SK-N-MC (cell line): ENCODE measurements around the gene C1orf56.

Experiments
- DNase-seq: peaks from one replicate; pipeline ENCODE4 v3.0.0-alpha.2; 2011; ENCODE audit warnings: low read depth, low spot score
- H3K27ac ChIP-seq: fragments of 200-600 bp; sonication (generic); 2 replicates; pipeline ENCODE4 v1.5.1; 2016; ENCODE audit warnings: mixed run types
- H3K36me3 ChIP-seq: fragments of 200-600 bp; sonication (generic); 2 replicates; pipeline ENCODE4 v1.6.1; 2017; ENCODE audit warnings: antibody characterized with exemption, low read length, mixed read lengths; ENCODE audit not compliant: insufficient read depth
- H3K4me3 ChIP-seq: fragments of 200-600 bp; sonication (generic); 2 replicates; pipeline ENCODE4 v1.5.1; 2016
- H3K9ac ChIP-seq: fragments of 200-600 bp; sonication (generic); 2 replicates; pipeline ENCODE4 v1.8.0; 2017; ENCODE audit warnings: mixed run types, mixed read lengths; ENCODE audit not compliant: insufficient read length
- H3K9me3 ChIP-seq: fragments of 200-600 bp; sonication (generic); 2 replicates; pipeline ENCODE4 v1.6.1; 2017; ENCODE audit warnings: low read depth, mild to moderate bottlenecking, antibody characterized with exemption, low read length, moderate library complexity, mixed read lengths
- EZH2 ChIP-seq: fragments of 200-600 bp; sonication (generic); IDR thresholded peaks from one replicate; pipeline ENCODE4 v1.6.1; 2017; ENCODE audit warnings: antibody characterized with exemption
- FOXP2 ChIP-seq: optimal IDR thresholded peaks from 2 replicates; pipeline ENCODE3; 2011; ENCODE audit warnings: mild to moderate bottlenecking, moderate library complexity; ENCODE audit not compliant: insufficient read depth; ENCODE audit errors: extremely low read length, control extremely low read depth
- POLR2AphosphoS5 ChIP-seq: IDR thresholded peaks from 2 replicates; pipeline ENCODE4 v1.6.1; 2012; ENCODE audit warnings: mild to moderate bottlenecking, low read depth, low read length, borderline replicate concordance

Gene C1orf56

GRCh38 chr1:151047591-151047924 lies at the start of gene C1orf56:
Gene C1orf56 (plus strand): TSS chr1:151047751. CDS start chr1:151047848, 97 bp downstream.
- Histone ChIP-seq H3K36me3 (no peaks in the 10 kb centered on the region; the same call in 1 of the 2 replicates), H3K9me3 (no peaks in the 10 kb centered on the region), H3K4me3 (peak within 1 kb of the TSS; percentile 92), H3K27ac (0 out of 2 replicates have a peak within 1 kb of the TSS, but pooled peaks have one; percentile 36), H3K9ac (peak within 1 kb of the TSS; percentile 72)
- no peak for DNase-seq
- peak; percentile 64; the same call in 1 of the 2 replicates for TF ChIP-seq POLR2AphosphoS5
- TF ChIP-seq EZH2: no peak
- no peak for TF ChIP-seq FOXP2

- H3K27ac ChIP-seq: no peak overlapping the region
- TF ChIP-seq FOXP2 (no peak), EZH2 (no peak), POLR2AphosphoS5 (no peak)
- H3K9ac ChIP-seq: no peak overlapping the region
These were observed 49.6 kb upstream of the C1orf56 start for GRCh38 chr1:150997949-150998348.

GRCh38 chr1:150999051-150999674 lies 48.4 kb upstream of the C1orf56 start:
- DNase-seq: no peak
- Histone ChIP-seq H3K9me3 (no peaks in the 10 kb centered on the region), H3K36me3 (no peaks in the 10 kb centered on the region), H3K9ac (no peak overlapping the region), H3K27ac (no peak overlapping the region), H3K4me3 (no peak overlapping the region)
- TF ChIP-seq POLR2AphosphoS5: no peak
- TF ChIP-seq FOXP2: no peak
- no peak for TF ChIP-seq EZH2

More at GRCh38 chr1:150997949-150998348, 49.6 kb upstream of the C1orf56 start:
- Histone ChIP-seq H3K9me3 (no peaks in the 10 kb centered on the region), H3K36me3 (no peaks in the 10 kb centered on the region), H3K4me3 (no peak overlapping the region)
- no peak for DNase-seq

GRCh38 chr1:150999926-151000325 lies 47.6 kb upstream of the C1orf56 start:
- TF ChIP-seq EZH2 (no peak), POLR2AphosphoS5 (no peak), FOXP2 (no peak)
- no peaks in the 10 kb centered on the region for H3K9me3 ChIP-seq
- H3K4me3 ChIP-seq: no peak overlapping the region
- DNase-seq: no peak
- H3K36me3 ChIP-seq: no peaks in the 10 kb centered on the region
- no peak overlapping the region for H3K9ac ChIP-seq
- H3K27ac ChIP-seq: no peak overlapping the region

- Histone ChIP-seq H3K27ac (no peak overlapping the region), H3K9ac (no peak overlapping the region), H3K36me3 (no peaks in the 10 kb centered on the region), H3K4me3 (no peak overlapping the region), H3K9me3 (no peaks in the 10 kb centered on the region)
- DNase-seq: no peak
- TF ChIP-seq EZH2 (no peak), POLR2AphosphoS5 (no peak)
These were observed 47.1 kb upstream of the C1orf56 start for GRCh38 chr1:151000408-151000807.

- Histone ChIP-seq H3K27ac (no peak overlapping the region), H3K36me3 (no peaks in the 10 kb centered on the region), H3K4me3 (no peak overlapping the region), H3K9me3 (no peaks in the 10 kb centered on the region), H3K9ac (no peak overlapping the region)
- TF ChIP-seq POLR2AphosphoS5 (no peak), FOXP2 (no peak), EZH2 (no peak)
- no peak for DNase-seq
These were observed 45.9 kb upstream of the C1orf56 start for GRCh38 chr1:151001602-151002001.

GRCh38 chr1:151002051-151002450 lies 45.5 kb upstream of the C1orf56 start:
- no peak for DNase-seq
- Histone ChIP-seq H3K9ac (no peak overlapping the region), H3K27ac (no peak overlapping the region), H3K36me3 (no peaks in the 10 kb centered on the region), H3K4me3 (no peak overlapping the region), H3K9me3 (no peaks in the 10 kb centered on the region)
- no peak for TF ChIP-seq FOXP2
- no peak for TF ChIP-seq POLR2AphosphoS5
- TF ChIP-seq EZH2: no peak

- no peak for TF ChIP-seq POLR2AphosphoS5
- no peak for TF ChIP-seq FOXP2
- TF ChIP-seq EZH2: no peak
- Histone ChIP-seq H3K9me3 (no peaks in the 10 kb centered on the region), H3K4me3 (no peak overlapping the region), H3K9ac (no peak overlapping the region), H3K36me3 (no peaks in the 10 kb centered on the region), H3K27ac (no peak overlapping the region)
- DNase-seq: no peak
These were observed 44.9 kb upstream of the C1orf56 start for GRCh38 chr1:151002611-151003010.

- Histone ChIP-seq H3K4me3 (no peak overlapping the region), H3K27ac (0 out of 2 replicates have a peak overlapping the region, but pooled peaks have one; percentile 9), H3K36me3 (no peaks in the 10 kb centered on the region), H3K9ac (peak overlapping the region; percentile 53), H3K9me3 (no peaks in the 10 kb centered on the region)
- no peak for DNase-seq
- TF ChIP-seq FOXP2 (no peak), POLR2AphosphoS5 (no peak), EZH2 (no peak)
These were observed 44.4 kb upstream of the C1orf56 start for GRCh38 chr1:151003180-151003579.
